Type B pancreatic cell (in vitro differentiated cells): ENCODE data around the gene ROPN1. TPM values are rescaled to one million over a fixed set of nuclear protein-coding genes. Genes with fewer than 3 reads are reported as not detected.
"Not testable (repeated sequence)": the region's sequence is repeated elsewhere in the genome, so short reads cannot be mapped to it uniquely, and the experiment has no call there.

ENCODE experiments used
- DNase-seq: peaks from one replicate; pipeline ENCODE4 v3.0.0; 2021; ENCODE audit warnings: mixed read lengths; ENCODE audit not compliant: unreplicated experiment; ENCODE audit errors: extremely low spot score
- H3K27ac Mint-ChIP-seq: 2 replicates; pipeline ENCODE4 v1.8.0; 2021; ENCODE audit warnings: mild to moderate bottlenecking, mixed read lengths
- H3K27me3 Mint-ChIP-seq: 2 replicates; pipeline ENCODE4 v1.8.0; 2021; ENCODE audit warnings: mixed read lengths
- H3K36me3 Mint-ChIP-seq: 2 replicates; pipeline ENCODE4 v1.8.0; 2021; ENCODE audit warnings: mixed read lengths
- H3K4me1 Mint-ChIP-seq: one replicate; pipeline ENCODE4 v1.8.0; 2021; ENCODE audit warnings: mixed read lengths; ENCODE audit not compliant: unreplicated experiment
- H3K4me3 Mint-ChIP-seq: 2 replicates; pipeline ENCODE4 v1.8.0; 2021; ENCODE audit warnings: mild to moderate bottlenecking, mixed read lengths
- H3K9me3 Mint-ChIP-seq: 2 replicates; pipeline ENCODE4 v1.8.0; 2021; ENCODE audit warnings: mixed read lengths
- CTCF ChIP-seq: fragments of 200-600 bp; sonication (generic); conservative IDR thresholded peaks from 2 replicates; pipeline ENCODE4 v1.5.0; 2021; ENCODE audit warnings: antibody characterized with exemption, mild to moderate bottlenecking
- total RNA-seq: library from RNA; stranded (reverse); gene quantifications from 2 replicates; pipeline ENCODE4 v1.2.1, GENCODE V29; 2021; ENCODE audit warnings: low replicate concordance

The ROPN1 gene
- total RNA-seq, 1 donor from 2014 or later = not detected

- H3K4me1 Mint-ChIP-seq = no peaks in the 10 kb centered on the region
- H3K27ac Mint-ChIP-seq = no peak overlapping the region
- DNase-seq = no peak
- no peaks in the 10 kb centered on the region for H3K9me3 Mint-ChIP-seq
- H3K27me3 Mint-ChIP-seq = peaks cover 48% of the 10 kb centered on the region
- TF ChIP-seq CTCF = no peak
- H3K36me3 Mint-ChIP-seq = no peaks in the 10 kb centered on the region
- no peak overlapping the region for H3K4me3 Mint-ChIP-seq
Measured at GRCh38 chr3:123997543-123997942, 5.6 kb upstream of the ROPN1 start.

GRCh38 chr3:123993818-123994217, 1.9 kb upstream of the ROPN1 start:
- H3K4me3 Mint-ChIP-seq = no peak overlapping the region
- no peak for TF ChIP-seq CTCF
- H3K4me1 Mint-ChIP-seq = no peaks in the 10 kb centered on the region
- H3K27ac Mint-ChIP-seq = no peak overlapping the region
- peaks cover 47% of the 10 kb centered on the region for H3K27me3 Mint-ChIP-seq
- DNase-seq = no peak
- no peaks in the 10 kb centered on the region for H3K36me3 Mint-ChIP-seq
- no peaks in the 10 kb centered on the region for H3K9me3 Mint-ChIP-seq

- Mint-ChIP-seq H3K36me3 (no peaks in the 10 kb centered on the region), H3K27ac (no peak overlapping the region), H3K4me3 (no peak overlapping the region), H3K27me3 (peaks cover 63% of the 10 kb centered on the region), H3K9me3 (peaks cover 7% of the 10 kb centered on the region), H3K4me1 (no peaks in the 10 kb centered on the region)
- no peak for DNase-seq
- TF ChIP-seq CTCF = no peak
Measured at GRCh38 chr3:123986427-123986826, 5.5 kb downstream of the ROPN1 start.

DNA sequence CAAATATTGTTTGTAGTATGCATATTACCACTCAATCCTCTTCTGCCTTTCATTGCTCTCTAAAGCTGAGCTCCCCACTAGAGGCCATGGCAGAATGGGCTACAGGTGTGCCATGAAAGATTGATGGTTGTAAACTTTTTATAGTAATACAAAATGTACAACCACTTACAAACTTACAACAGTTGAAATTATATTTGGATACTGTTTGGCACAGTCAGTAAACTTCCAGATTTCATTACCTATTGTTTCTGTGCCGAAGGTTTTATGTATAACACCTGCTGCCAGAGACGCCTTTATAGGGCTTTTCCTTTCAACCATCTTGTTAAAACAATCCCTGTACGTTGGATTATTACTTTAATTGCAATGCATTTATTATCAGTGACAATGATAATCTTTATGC, 7.0 kb downstream of the ROPN1 start:
- Mint-ChIP-seq H3K27ac (no peak overlapping the region), H3K4me3 (no peak overlapping the region), H3K9me3 (peaks cover 7% of the 10 kb centered on the region), H3K27me3 (peaks cover 66% of the 10 kb centered on the region), H3K4me1 (peaks cover 5% of the 10 kb centered on the region), H3K36me3 (no peaks in the 10 kb centered on the region)
- no peak for TF ChIP-seq CTCF
- no peak for DNase-seq

DNA sequence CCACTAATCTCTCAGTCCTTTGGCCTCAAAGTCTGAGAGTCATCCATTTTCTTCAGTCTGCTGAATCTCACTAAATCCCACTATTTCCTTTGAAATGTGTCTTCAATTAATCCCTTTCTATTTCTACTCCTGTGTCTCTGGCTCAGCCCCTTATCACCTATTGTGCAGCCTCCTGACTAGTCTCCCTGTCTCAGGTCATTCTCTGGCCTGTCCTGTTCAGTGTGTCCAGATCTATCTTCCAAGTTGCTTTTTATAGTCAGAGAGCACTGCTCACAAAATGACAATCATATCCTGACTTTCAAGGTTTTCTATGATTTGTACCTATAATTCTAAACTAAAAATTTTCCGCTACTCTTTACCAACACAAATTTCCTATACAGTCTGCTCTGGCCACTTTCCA, 7.6 kb downstream of the ROPN1 start:
- Mint-ChIP-seq H3K27me3 (peaks cover 64% of the 10 kb centered on the region), H3K4me3 (no peak overlapping the region), H3K9me3 (peaks cover 7% of the 10 kb centered on the region), H3K36me3 (no peaks in the 10 kb centered on the region), H3K4me1 (peaks cover 5% of the 10 kb centered on the region), H3K27ac (no peak overlapping the region)
- TF ChIP-seq CTCF = no peak
- no peak for DNase-seq

GRCh38 chr3:123981317-123981716, 10.6 kb downstream of the ROPN1 start:
- not testable (repeated sequence) for H3K4me1 Mint-ChIP-seq, H3K9me3 Mint-ChIP-seq, H3K36me3 Mint-ChIP-seq, H3K27ac Mint-ChIP-seq, H3K4me3 Mint-ChIP-seq, DNase-seq
- H3K27me3 Mint-ChIP-seq = peaks cover 52% of the 10 kb centered on the region
